ENCODE measurements around the gene ZBTB7C. TPM values are rescaled to one million over a fixed set of nuclear protein-coding genes. Genes with fewer than 3 reads are reported as not detected.

The ZBTB7C gene
- total and polyA plus RNA-seq, 9 of the 15 experiments (the other 6 are each of a cell fraction or from before 2014, with no cell fraction given): not detected

- H3K27me3 ChIP-seq (ENCODE audit: control insufficient read depth in 2 of 2, insufficient read depth in 2 of 2, low read length in 2 of 2): no peaks in the 10 kb centered on the region; a peak in 1 of 5 replicates
- POLR2A ChIA-PET: no interaction called here
- in situ Hi-C loops (cut with MboI): no loop called here
- CTCF ChIA-PET (ENCODE audit: low intra/inter-chr PET ratio): no interaction called here
- no peak for TF ChIP-seq FUS (optimal IDR thresholded peaks at IDR 0.05; ENCODE audit: low read depth, low read length)
- no peak for TF ChIP-seq THAP7 (CRISPR knock-in tag; IDR thresholded peaks at IDR 0.05)
- no peak for TF ChIP-seq ZNF347 (CRISPR knock-in tag; IDR thresholded peaks at IDR 0.05; ENCODE audit: low read depth)
- TF ChIP-seq MXI1 (IDR thresholded peaks at IDR 0.05; ENCODE audit: low read depth, low read length): no peak
- TF ChIP-seq BRF2 (IDR thresholded peaks at IDR 0.05; ENCODE audit: borderline replicate concordance, insufficient read depth, insufficient read length): no peak
- no peak for TF ChIP-seq FOXJ3 (CRISPR knock-in tag; IDR thresholded peaks at IDR 0.05)
- TF ChIP-seq BRD9 (IDR thresholded peaks at IDR 0.05; ENCODE audit: low read depth, partially characterized antibody): no peak
- TF ChIP-seq TEAD1 (CRISPR knock-in tag; IDR thresholded peaks at IDR 0.05): no peak
- no peak for TF ChIP-seq CBX3 (IDR thresholded peaks at IDR 0.05; ENCODE audit: borderline replicate concordance in 1 of 2, low read length in 2 of 2)
- FAIRE-seq (no peak), ATAC-seq (no peak), DNase-seq (ENCODE audit: extremely low read depth in 1 of 4, low spot score in 3 of 4) (no peak)
- 0% methylated on average over 6 of the region's 6 CpGs for WGBS (ENCODE audit: insufficient coverage, low coverage, missing lambda C conversion rate)
- intact Hi-C loops (cut with micrococcal nuclease): no loop called here
- BruUV-seq (replicated peaks): no TSS peak
- no peaks in the 10 kb centered on the region for H3K36me3 ChIP-seq (ENCODE audit: control insufficient read depth, insufficient read depth, low read length)
- H2AFZ ChIP-seq (ENCODE audit: low read depth, low read length): no peak overlapping the region
- H3K4me1 ChIP-seq (replicated peaks in 1 of 2; ENCODE audit: control insufficient read depth in 2 of 2, insufficient read depth in 2 of 2, low read length in 2 of 2): no peaks in the 10 kb centered on the region
- H3K9me3 ChIP-seq (replicated peaks; ENCODE audit: control insufficient read depth, insufficient read depth, low read depth, low read length): no peaks in the 10 kb centered on the region
- 0 out of 2 replicates have a peak, but pooled peaks cover 2% of the 10 kb centered on the region for H4K20me1 ChIP-seq (replicated peaks; ENCODE audit: control insufficient read depth, insufficient read depth, low read length)
- no peak overlapping the region for H3K9ac ChIP-seq (ENCODE audit: insufficient read depth in 1 of 2, low read depth in 2 of 2, low read length in 2 of 2)
- no peak overlapping the region for H3K27ac ChIP-seq (ENCODE audit: extremely low read depth, low read depth, low read length)
- H3K9me1 ChIP-seq (ENCODE audit: control insufficient read depth, insufficient read depth, low read length): no peaks in the 10 kb centered on the region
- H3K4me2 ChIP-seq (ENCODE audit: insufficient read depth, low read length): no peak overlapping the region
- H3K4me3 ChIP-seq: no peak overlapping the region
- no peaks in the 10 kb centered on the region for H3K79me2 ChIP-seq (ENCODE audit: control insufficient read depth, insufficient read depth, low read length)
Observed at GRCh38 chr18:48342581-48342980, 66.6 kb downstream of the ZBTB7C start.

Data from K562 (cell line).